Measurements from ENCODE around the gene UMODL1.

GRCh38 chr21:42182713-42183371 lies 111.7 kb downstream of the UMODL1 start:
- TF ChIP-seq CTCF (IDR thresholded peaks at IDR 0.05) = no peak
- TF ChIP-seq POLR2A (IDR thresholded peaks at IDR 0.05) = no peak
